UCSD-AML1 (cell line): ENCODE measurements around the gene GLS2.
"Not testable (repeated sequence)": the region's sequence is repeated elsewhere in the genome, so short reads cannot be mapped to it uniquely, and the experiment has no call there.

Source experiments
- DNase-seq: peaks from one replicate; lab custom pipeline; 2025; ENCODE audit not compliant: unreplicated experiment; lab: John Stamatoyannopoulos, UW

GLS2 gene

DNA sequence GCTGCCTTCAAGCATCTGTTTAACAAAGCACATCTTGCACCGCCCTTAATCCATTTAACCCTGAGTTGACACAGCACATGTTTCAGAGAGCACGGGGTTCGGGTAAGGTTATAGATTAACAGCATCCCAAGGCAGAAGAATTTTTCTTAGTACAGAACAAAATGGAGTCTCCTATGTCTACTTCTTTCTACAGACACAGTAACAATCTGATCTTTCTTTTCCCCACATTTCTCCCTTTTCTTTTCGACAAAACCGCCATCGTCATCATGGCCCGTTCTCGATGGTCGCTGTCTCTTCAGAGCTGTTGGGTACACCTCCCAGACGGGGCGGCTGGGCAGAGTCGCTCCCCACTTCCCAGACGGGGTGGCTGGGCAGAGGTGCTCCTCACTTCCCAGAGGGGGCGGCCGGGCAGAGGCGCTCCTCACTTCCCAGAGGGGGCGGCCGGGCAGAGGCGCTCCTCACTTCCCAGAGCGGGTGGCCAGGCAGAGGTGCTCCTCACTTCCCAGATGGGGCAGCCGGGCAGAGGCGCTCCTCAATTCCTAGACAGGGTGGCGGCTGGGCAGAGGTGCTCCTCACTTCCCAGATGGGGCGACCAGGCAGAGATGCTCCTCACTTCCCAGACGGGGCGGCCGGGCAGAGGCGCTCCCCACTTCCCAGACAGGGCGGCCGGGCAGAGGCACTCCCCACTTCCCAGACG is 5.6 kb upstream of the GLS2 start:
- DNase-seq, result not testable (repeated sequence)

DNA sequence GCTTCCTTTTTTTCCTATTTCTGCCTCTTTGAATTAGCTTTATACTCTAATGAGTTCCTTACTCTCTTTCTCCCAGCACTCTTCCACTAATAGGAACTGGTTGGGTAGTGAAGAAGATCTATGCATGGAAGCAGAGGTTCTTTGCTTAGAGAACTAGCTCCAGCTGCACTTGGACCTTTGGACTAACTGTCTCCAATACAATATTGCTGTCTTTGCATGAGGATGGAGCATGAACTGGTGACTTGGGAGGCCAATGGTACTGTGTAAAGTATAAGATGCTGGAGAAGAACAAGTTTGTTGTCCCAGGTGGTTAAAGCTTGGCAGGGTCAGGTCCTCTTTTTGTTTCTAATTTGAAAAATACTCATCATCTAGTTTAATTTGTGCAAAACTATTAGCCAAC is 2.4 kb upstream of the GLS2 start:
- no peak for DNase-seq

DNA sequence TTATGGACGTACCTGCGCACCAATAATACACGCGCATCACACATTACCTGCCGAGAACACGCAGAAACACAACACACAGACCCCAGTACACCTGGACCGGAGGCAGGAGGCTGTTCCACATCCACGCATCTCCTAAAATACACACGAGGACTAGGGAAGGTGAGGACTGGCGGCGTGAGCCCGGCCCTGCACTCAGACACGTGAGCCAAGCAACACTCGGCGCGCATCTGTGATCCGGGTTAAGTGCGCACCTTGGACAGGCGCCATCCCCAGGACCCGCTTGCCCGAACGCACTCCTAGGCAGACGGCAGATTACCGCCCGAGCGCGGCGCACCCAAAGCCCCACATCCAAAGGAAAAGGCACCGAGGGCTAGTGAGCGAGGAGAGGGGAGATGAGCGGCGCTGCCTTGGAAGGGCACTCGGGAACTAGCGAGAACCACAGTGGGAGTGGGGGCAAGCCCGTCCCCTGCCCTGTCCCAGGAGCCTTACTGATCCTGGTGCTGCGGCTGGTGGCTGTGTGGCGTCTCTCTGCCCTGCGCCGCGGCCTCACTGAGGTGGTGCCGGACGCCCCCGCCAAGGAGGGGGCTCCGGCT is 417 bp downstream of the GLS2 start:
- no peak for DNase-seq

DNA sequence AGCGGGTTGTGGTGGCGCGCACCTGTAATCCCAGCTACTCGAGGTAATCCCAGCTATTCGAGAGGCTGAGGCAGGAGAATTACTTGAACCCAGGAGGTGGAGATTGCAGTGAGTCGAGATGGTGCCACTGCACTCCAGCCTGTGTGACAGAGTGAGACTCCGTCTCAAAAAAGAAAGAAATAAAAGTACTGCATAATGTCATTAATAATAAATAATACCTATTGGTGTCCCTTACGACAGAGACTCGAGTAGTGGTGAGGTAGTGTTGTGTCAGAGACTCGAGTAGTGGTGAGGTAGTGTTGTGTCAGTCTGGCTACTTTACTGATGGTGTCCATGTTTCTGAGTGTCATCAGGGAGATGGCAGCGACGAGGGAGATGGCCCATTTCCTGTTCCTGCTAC is 1.3 kb downstream of the GLS2 start:
- DNase-seq, result no peak

DNA sequence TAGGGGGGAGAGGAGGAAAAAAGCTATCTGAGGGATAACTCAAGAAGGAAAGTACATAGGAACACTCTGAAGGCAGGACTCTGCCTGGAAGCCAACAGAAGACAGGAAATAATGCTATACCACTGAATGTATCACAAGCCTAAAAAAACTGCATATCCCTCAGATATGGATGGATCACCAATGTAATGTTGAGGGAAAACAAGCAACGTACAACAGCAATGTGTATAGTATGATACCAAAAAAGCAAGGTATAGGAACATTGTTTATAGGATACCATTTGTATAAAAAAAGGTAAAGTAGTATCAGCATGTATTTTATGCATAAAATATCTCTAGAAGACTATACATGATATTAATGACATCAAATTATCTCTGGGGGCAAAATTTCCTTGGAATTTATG is 3.4 kb downstream of the GLS2 start:
- no peak for DNase-seq

DNA sequence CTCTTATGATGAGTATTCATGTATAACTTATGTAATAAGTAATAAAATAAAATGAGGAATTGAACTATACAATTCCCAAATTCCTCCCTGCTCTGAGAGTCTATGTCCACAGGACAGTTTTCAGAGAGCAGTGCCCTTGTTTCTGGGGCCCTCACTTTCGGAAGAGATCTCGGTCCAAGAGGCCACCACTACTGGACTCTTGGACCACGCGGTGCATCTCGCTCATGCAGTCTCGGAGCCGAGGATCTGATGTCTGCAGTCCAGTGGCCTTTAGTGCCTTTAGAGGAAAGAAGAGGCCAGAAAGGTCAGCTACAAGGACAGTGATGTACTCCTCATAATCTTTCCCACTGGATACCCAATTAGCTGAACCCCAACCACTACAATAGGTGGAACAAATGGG is 8.3 kb downstream of the GLS2 start:
- DNase-seq, result no peak

DNA sequence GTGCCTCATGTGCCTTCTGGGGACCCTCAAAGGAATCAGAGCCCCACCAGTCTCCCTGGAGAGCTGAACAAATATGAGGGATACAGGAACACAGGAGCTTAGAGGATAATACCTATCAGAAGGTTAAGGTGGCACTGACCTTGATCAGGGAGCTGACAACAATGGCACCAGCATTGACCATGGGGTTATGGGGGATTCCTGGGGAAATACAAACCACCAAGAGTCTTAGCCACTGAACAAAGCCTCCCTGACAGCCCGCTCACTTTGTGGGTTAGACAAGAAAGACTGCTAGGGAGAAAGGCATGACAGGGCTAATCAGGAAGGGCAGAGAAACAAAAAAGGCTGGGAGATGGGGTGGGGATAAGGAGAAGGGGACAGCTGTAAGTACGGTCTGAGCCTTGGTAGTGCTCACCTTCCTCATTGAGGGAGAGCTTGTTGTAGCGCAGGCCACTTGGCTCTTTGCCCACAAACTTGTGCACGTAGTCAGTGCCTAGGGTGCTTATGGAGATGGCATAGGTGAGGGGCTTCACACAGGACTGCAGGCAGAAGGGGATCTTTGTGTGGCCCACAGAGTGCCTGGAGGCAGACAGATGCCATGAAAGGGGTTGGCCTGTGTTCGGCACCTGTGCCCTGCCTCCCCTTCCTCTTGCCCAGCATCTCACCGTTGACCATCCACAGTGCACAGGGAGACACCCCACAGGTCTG is 10.3 kb downstream of the GLS2 start:
- no peak for DNase-seq

DNA sequence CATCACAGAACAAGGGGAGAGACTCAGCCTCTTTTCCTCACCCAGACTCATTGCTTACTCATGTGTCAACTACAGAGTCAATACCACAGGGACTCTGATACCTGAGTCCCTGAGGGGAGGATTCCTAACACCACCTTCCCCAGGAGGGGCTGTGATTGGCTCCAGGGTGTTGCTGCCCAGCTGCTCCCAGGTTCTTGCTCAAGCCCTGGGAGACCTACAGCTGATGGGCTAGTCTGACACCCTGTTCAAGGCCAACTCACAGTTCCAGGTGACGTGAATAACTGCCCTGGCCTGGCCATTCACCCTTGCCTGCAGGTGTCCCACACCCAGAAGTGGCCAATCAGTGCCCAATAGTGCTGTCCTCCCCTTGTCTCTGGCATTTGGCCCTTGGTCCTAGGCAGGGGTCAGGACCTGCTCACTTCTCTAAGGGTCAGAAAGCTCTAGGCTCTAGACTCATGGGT is 11.0 kb downstream of the GLS2 start:
- DNase-seq, result no peak

DNA sequence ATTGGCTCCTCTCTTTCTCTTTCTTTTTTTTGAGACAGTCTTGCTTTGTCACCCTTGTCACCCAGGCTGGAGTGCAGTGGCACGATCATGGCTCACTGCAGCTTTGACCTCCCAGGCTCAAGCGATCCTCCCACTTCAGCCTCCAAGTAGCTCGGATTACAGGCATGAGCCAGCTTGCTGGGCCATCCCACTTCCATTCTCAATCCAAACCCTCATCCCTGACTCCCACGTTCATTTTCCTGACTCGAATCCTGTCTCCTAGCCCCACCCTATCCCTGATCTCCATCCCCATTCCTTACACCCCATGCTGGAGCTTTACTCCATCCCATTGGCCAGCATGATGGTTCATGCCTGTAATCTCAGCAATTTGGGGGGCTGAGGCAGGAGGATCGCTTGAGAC is 11.8 kb downstream of the GLS2 start:
- no peak for DNase-seq

DNA sequence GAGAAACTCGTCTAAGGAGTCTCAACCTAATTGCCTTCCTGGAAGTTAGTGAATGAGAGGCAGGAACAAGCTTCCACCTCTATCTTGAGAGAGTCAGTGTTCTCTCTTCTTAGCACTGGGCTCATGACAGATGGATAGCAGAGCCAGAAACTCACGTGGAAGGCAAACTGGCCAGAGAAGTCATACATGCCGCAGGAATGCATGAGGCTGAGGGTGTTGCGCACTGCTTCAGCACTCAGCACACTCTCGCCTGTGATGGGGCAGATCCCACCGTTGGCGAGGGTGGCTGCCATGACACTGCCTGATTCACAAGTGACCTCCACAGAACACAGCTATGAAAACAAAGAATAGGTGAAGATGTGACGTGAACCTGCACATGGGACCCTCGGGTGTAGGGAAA is 13.6 kb downstream of the GLS2 start:
- DNase-seq, result no peak

DNA sequence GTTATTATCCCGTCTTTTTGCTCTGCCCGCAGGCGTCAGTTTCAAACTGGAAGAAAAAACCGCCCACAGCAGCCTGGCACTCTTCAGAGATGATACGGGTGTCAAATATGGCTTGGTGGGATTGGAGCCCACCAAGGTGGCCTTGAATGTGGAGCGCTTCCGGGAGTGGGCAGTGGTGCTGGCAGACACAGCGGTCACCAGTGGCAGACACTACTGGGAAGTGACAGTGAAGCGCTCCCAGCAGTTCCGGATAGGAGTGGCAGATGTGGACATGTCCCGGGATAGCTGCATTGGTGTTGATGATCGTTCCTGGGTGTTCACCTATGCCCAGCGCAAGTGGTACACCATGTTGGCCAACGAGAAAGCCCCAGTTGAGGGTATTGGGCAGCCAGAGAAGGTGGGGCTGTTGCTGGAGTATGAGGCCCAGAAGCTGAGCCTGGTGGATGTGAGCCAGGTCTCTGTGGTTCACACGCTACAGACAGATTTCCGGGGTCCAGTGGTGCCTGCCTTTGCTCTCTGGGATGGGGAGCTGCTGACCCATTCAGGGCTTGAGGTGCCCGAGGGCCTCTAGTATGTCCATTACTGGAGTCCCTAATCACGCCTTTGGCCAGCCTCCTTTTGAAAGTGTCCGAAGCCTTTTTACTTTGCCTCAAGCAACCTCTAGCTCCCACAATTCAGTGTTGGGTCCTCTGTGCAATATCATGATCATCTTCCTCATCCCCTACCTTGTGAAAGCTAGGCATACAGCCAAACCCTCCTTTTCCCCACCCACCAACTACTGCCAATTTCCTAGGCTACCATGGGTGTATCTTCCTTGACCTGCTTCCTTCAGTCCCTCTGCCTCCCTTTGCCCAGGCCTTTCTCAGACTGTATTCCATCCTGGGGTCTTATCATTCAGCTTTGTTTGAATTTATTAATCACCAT is 18.7 kb downstream of the GLS2 start:
- DNase-seq, result peak; percentile 33

DNA sequence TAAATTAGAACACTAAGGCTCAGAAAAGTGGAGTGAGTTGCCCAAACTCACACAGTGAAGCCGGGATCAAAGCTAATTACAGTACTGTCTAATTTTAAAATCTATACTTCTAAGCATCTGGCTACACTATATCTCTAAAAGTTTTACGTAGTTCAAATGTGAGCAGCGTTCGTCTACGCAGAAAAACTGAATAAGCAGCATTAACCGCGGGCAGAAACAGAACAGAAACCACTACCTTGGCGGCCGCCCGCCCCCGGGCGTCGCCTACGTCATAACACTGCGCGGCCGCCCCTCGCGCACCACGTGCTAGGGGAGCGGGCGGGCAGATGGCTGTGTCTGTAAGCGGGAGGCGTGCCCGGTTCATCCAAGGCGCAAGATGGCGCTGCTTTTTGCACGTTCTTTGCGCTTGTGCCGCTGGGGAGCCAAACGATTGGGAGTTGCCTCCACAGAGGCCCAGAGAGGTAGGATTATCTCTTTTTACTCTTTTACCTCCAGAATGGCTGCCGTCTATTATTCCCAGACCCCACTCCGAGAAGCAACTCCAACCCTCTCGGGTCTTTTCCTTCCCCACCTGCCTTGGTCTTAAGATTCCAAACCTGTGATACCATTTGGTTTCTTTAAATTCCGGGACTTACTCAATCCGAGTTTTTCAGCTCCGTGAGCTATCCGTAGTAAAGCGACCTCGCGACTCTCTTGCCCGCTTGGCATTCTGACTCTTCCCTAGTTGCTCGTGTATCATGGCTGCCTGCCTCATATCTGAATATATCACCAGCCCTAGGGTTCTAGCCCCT is 19.6 kb downstream of the GLS2 start, which contains the start of gene SPRYD4:
TSS of gene SPRYD4 (plus strand) at position 363 of the 791 bp plus-strand sequence. CDS start at position 377, 14 bp downstream.
- DNase-seq, result peak; percentile 94

DNA sequence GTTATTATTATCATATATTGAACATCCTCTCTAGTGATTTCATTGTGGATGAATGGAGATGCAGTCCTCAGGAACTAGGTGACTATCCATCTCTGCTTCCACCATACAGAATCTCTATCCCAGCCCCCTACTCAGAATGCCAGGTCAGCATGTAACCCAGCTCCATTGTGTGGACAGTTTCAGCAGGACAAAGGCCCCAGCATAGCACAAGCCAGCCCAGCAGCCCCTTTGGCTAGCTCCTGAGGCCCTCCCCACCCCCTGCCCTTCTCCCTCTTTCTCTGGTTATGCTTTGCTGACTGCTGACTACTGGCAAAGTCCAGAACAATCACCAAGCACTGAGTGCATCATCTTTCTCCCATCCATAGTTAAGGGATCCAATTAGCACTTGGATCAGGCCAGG is 25.4 kb downstream of the GLS2 start:
- no peak for DNase-seq

DNA sequence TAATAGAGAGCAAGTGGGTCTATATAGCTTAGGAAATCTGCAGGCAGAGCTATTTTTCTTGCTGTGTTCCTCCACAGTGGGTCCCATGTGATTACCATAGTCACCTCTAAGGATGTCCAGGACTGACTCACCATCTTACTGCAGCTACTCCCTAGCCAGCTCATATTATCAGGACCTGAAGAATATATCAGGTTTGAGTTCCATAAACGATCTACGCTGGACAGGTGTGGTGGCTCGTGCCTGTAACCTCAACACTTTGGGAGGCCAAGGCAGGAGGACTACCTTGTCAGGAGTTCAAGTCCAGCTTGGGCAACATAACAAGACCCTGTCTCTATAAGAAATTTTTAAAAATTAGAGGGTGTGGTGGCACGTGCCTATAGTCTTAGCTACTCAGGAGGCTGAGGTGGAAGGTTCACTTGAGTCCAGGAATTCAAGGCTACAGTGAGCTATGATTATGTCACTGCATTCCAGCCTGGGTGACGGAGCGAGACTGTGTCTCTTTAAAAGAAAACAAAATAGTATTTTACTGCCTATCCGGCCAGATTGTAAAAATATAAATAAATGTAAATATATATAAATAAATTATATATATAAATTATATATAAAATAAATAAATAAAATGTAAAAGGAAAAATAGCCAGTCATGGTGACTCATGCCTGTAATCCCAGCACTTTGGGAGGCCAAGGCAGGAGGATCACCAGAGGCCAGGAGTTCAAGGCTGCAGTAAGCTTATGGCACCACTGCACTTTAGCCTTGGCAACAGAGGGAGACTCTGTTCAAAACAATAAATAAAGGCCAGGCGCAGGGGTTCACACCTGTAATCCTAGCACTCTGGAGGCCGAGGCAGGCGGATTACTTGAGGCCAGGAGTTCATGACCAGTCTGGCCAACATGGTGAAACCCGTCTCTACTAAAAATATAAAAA is 26.5 kb downstream of the GLS2 start:
- no peak for DNase-seq

DNA sequence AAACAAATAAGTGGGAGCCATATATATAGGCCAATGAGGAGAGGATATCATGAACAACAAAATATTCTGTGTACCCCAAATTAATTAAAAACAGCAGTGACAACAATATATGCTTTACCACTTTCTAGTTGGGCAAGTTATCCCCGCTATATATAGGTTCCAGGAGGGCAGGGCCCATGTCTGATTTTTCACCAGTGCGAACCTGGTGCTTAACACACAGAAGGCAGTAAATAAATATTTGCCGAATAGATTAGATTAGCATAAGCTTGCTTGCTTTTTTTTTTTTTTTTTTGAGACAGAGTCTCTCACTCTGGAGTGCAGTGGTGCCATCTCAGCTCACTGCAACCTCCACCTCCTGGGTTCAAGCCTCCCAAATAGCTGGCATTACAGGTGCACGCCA is 30.1 kb downstream of the GLS2 start:
- DNase-seq, result no peak

DNA sequence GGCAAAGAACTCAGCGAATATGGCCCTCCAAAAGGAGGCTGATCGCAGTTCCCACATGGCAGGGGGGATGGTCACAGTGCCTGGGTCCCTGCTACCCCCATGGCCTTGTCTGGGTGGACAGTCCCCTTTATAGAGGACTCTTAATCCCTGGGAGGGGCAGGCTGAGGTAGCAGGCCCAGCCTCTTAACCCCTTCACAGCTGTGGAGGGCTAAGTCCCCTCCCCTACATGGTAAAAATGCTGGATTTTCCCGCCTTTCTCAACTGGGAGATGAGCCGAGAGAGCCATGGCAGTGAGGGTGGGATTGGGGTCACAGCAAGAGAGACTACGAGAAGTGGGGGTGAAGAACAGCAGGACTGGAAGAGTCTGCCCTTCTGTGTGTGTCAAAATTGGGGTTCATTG is 33.4 kb downstream of the GLS2 start, which contains the start of gene MIP:
TSS of gene MIP (minus strand) at position 101 of the 400 bp plus-strand sequence. CDS start at position 57, 44 bp downstream.
- DNase-seq, result no peak

DNA sequence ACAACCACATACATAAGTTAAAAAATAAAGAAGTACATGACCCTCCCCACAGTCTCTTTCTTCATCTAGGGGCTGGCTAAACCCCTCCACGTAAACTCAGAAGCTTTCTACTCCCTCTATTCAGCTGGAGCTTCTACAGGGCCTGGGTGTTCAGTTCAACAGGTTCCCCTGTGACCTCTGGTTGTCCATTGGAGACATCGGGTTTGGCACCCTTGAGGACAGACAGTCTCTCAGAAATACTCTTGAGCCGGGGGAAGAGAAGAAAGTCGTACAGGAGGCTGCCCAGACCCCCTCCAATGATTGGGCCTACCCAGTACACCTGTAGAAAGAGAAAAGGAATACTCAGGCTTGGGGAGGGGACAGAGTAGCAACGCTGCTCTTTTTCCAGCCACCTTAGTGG is 36.8 kb downstream of the GLS2 start:
- DNase-seq, result no peak

DNA sequence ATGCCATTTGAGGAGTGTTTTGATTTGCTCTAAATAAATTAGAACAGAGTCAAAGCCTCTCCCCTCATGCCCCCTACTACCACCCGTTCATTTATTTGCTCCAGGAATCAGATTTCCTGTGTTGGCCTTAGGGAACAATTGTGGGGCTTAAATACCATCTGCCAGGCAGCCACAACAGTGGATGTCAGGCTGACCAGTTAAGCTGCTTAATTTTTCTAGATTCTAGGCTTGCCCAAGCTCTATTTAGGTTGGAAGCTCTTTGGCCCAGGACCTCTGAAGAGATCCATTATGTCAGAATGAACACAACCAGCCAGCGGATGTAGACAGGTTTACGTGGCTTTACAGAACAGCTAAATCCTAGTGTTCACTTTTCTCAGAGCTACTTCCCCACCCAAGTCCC is 37.7 kb downstream of the GLS2 start:
- no peak for DNase-seq

DNA sequence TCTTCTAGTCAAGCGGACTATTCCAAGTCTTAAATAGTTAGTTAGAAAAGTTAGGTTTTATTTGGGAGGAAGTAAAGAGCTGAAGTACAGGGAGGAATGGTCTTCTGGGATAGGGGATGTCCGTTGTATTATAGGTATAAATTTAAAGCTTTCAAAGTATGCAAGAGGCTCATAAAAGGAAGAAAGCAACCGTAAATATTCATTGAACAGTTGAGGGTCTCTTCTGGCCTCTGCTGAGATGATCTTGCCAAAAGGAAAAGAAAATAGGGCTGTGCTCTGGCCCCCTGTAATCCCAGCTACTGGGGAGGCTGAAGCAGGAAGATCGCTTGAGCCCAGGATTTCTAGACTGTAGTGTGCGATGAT is 38.4 kb downstream of the GLS2 start:
- DNase-seq, result no peak
